LoVo (cell line): ENCODE measurements around the gene EFHB.
"Not testable (repeated sequence)": the region's sequence is repeated elsewhere in the genome, so short reads cannot be mapped to it uniquely, and the experiment has no call there.

Experiments used
- DNase-seq: peaks from one replicate; pipeline ENCODE4 v3.0.0-alpha.2; 2016; ENCODE audit warnings: low spot score

EFHB gene, protein sequence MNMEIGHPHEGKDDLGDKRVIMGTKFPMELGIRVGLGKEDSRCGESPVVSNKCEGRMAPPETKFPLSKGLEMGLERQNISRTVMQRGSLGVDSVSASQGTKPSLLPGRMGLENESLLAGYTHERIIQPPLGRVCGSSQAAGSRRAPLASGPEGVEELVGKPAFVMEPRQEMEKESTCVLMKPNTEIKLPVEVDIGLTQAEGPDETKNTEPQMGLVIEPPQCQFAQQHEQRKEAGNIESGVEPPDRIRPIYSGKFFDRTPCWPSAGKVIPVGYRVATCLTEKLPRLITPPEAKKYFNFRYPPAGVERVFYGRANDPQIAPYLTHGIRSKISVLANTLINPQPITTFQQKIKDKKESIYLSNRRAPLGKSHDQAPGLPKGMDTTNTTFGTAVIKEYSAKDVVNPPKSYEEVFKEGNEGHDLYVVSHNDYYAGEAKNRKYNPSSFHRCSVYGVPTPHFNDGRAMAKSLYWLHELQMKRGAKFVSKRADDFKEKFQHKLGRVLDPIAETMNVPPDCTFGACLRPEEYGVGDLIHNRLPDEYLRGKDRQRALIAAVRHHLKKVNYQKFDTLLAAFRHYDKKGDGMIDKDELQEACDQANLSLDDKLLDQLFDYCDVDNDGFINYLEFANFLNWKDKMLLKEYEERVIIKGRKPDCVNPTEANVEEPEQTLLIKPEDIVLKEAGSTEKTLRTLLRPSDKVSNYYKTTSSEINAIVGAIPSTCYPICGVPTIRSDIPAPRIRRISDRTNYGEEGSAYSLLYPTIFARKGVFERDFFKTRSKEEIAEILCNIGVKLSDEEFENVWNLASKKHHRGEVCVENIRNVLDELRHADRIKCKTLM

DNA sequence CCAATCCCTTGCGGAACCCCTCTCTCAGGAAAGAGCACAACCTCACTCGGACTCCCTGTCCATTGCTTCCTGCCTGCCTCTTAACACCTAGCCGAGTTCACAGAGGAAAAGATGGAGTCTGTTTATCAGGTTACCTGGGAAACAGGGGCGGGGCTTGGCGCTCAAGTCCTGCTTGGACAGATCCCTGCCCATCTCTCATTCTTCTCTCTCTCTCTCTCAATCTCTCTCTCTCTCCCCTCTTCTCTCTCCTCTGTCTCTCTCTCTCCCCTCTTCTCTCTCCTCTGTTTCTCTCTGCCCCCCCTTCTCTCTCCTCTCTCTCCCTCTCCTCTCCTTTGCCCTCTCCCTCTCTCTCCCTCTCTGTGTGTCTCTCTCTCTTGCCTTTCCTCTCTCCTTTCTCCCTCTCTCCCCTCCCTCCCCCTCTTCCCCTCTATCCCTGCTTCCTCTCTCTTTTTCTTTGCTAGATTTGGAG lies at the start of gene EFHB:
TSS of gene EFHB (minus strand) at position 120 of the 469 bp plus-strand sequence. CDS start 199 bp downstream, outside the sequence.
- peak; percentile 30 for DNase-seq

DNA sequence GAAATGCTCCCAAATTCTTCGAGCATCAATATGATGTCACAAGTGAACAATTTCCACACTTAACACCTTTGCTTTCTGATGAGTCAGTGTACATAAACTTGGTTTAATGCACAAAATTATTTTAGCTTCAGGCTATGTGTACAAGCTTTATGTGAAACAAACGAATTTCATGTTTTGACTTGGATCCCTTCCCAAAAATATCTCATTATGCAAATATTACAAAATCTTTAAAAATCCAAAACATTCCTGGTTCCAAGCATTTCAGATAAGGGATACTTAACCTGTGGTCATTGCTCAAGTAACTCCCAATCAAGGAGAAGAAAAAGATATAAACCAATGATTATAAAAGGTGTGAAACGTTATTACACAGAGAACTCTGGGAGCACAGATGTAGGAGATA lies 38.0 kb upstream of the EFHB start:
- DNase-seq = no peak

DNA sequence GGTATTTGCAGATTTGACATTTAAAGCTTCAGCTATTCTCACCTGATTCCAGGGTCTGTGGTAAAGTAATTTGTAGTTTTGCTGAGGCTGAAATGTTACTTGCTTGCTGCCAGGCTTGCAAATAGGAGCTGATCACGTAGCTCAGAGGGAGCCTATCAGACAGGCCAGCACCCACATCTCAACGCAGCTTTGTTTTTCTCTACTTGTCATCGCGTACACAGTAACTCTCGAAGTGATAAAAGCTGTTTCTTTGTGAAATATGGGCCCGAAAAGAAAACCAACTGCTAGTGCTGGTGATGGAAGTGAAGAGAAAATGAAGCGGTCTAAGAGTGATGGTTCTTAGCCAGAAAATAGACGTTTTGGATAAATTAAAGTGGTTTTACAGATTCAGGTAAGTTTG lies 36.3 kb upstream of the EFHB start:
- DNase-seq = no peak

DNA sequence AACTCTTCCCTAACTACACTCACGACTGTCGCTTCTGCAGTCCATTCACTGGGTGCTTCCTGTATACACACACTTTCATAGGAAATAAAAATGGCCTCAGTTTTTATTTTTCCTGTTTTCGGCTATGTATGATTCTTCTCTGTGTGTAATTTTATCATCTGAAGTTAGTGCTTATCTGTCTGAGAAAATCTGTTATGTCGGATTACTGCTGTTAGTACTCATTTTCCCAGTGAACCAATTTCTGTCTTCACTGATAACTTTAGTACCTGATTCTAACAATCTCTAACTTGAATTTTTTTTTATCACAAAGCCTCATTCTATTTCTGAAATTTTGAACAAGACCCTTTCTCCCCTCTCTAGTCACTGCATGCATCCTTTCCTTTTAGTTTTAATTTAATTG lies 33.8 kb upstream of the EFHB start:
- DNase-seq = no peak

DNA sequence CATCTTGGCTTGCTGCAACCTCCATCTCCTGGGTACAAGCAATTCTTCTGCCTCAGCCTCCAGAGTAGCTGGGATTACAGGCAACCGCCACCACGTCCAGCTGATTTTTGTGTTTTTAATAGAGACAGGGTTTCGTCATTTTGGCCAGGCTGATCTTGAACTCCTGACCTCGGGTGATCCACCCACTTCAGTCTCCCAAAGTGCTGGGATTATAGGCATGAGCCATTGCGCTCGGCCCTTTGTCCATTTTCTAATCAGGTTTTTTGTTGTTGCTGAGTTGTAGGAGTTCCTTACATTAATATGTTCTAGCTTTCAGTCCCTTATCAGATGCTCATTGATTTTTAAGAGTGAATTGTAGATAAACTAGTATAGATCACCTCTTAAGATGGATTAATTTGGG lies 33.2 kb upstream of the EFHB start:
- DNase-seq = no peak

DNA sequence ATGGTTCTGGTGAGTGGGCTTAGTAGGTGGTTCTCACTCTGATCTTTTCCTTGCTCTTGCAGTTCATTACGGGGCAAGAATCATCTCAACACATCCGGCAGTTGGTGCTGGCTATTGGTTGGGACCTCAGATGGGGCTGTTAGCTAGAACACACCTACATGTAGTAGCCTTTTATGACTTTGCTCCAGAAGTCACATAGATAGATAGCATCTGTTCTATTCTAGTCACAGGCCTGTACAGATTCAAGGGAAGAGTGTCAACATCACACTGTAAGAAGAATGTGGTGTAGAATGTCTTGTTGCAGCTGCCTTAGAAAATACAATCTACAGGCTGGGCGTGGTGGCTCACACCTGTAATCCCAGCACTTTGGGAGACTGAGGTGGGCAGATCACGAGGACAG lies 27.9 kb upstream of the EFHB start:
- DNase-seq = no peak

DNA sequence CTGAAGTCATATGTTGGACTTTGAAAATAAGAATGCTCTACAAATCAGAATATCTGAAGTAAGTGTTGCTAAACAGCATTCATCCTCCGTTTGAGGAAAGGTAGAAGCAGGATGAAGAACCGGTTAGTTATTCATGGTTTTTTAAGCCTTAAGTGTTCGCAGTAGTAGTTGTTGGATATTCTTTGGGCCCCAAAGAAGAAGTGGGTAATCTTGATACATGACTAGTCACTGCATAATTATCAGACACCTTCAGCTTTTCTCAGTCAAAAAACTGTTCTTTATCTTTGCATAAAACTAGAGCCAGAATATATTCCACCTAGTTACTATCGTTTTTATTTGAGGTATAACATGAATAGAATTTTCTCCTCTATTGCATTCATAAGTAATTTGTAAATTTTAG lies 26.7 kb upstream of the EFHB start:
- no peak for DNase-seq

DNA sequence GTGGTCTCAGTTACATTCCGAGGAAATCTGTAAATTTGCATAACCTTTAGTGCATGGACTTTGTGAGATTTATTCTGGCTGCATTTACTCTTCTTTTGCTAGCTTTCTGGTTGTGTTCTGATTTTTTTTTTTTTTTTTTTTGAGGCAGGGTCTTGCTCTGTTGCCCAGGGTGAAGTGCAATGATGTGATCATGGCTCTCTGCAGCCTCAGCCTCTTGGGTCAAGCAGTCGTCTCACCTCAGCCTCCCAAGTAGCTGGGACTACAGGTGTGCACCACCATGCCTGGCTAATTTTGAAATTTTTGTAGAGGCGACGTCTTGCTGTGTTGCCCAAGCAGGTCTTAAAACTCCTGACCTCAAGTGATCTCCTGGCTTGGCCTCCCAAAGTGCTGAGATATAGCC lies 25.5 kb upstream of the EFHB start:
- DNase-seq = no peak

DNA sequence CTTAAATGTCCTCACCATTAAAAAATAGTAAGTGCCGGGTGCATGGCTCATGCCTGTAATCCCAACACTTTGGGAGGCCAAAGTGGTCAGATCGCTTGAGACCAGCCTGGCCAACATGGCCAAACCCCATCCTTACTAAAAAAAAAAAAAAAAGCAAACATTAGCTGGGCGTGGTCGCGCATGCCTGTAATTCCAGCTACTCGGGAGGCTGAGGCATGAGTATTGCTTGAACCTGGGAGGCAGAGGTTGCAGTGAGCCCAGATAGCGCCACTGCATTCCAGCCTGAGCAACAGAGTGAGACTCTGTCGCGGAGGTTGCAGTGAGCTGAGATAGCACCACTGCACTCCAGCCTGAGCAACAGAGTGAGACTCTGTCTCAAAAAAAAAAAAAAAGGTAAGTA lies 23.3 kb upstream of the EFHB start:
- DNase-seq = not testable (repeated sequence)

DNA sequence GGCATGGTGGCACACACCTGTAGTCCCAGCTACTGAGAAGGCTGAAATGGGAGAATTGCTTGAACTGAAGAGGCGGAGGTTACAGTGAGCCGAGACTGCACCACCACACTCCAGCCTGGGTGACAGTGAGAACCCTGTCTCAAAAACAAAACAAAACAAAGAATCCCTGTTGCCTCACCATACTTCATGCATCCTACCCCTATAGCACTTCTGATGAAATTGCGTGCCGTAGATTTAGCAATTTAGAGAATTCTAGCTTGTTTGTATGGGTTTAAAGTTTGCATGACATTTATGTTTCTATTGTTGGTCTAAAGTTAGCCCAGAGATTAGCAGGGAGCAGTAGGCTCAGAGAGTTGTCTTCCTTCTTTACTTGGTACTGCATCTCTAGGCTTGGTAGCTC lies 20.7 kb upstream of the EFHB start:
- DNase-seq = no peak

DNA sequence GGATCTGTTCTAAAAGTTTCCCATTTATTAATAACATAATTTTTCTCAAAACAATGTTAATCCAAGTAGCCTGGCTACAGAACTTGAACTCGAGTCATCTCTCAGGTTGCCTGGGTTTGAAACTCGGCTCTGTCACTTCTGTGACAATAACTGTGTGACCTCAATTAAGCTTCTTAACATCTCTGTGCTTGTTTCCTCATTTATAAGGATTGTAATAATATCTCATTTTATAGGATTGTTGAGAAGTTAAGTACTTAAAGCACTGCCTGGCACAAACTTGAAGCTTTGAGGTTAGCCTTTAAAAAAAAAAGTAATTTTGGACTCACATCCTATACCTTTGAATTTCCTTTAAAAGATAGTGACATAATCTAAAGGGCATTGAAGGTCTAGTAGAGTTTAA lies 16.3 kb upstream of the EFHB start:
- DNase-seq = no peak

DNA sequence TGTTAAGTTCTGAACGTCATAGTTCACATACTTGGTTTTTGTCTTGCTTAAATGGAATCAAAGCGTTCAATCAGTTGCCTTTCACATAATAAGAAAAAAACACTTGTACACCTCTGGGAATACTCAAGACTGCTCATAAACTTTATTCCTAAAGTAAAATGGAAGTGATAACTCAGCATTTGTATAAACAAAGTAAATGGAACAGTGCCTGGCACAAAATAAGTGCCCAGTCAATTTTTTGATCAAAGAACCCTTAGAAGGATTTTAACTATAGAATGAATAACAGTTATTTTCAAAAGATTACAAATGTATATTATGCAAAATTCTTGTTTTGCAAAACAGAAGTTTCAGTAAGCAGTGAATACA lies 14.2 kb upstream of the EFHB start:
- DNase-seq = no peak

DNA sequence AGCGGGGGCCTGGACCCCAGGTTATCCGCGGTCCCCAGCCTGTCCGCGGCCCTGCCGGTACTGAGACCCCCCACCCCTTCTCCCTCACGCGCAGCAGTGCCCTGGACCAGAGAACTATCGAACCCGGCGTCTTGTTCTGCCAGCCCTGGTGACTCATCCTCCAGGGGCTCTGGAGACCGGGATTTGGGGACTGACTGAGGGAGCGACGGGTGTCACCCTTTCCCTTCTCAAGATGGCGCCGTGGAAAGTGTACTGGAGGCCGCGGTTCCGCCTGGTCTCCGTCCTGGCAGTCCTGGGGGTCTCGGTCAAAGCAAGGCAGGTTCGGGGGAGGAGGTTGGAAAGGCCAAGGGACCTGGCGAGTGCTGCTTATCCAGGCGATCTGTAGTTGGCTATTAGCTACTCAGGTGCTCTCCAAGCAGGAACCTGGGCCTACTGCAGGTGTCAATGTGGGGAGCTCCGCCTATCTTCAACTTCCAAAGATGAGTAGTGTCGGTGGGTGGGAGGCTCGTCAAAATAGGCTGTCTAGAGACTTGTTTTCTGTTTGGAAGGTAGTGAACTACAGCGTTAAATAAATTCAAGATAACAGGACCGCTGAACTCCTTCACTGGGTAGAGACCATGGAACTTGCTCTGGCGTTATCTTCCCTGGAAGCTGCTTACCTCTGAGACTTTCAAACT lies 13.7 kb upstream of the EFHB start:
- DNase-seq = peak; percentile 60

DNA sequence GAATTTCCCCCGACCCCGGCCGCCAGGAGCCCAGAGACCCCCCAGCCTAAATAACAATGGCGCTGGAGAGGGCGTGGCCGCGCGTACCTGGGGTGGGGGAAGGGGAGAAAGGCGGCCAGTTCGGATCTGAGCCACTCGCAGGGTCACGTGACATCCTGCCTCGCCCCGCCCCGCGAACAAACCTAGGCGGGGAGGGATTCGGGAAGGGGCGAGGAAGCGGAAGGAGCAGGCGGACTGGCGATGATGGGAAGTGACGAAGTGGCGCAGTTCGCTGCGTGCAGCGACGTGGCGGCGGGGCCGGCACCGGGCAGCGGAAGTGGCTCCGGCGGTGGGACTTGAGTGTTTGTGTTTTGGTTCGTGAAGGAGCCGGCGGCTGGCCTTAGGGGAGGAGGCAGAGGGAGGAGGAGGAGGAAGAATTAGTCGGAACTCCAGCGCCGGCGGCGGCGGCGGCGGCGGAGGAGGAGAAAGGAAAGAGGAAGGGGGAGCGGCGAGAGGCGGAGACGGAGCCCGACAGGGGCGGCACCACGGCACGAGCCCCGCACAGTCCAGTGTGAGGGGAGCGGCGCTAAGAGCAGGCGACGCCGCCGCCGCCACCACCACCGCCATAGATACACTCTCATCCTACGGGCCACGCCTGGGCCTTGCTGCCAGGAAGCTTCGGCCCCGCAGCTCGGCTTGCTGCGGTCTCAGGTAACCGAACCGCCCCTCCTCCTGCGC lies 13.0 kb upstream of the EFHB start, which contains the start of gene RAB5A:
TSS of gene RAB5A (plus strand) at position 266 of the 717 bp plus-strand sequence. CDS start 3,802 bp downstream, outside the sequence.
- peak; percentile 96 for DNase-seq

DNA sequence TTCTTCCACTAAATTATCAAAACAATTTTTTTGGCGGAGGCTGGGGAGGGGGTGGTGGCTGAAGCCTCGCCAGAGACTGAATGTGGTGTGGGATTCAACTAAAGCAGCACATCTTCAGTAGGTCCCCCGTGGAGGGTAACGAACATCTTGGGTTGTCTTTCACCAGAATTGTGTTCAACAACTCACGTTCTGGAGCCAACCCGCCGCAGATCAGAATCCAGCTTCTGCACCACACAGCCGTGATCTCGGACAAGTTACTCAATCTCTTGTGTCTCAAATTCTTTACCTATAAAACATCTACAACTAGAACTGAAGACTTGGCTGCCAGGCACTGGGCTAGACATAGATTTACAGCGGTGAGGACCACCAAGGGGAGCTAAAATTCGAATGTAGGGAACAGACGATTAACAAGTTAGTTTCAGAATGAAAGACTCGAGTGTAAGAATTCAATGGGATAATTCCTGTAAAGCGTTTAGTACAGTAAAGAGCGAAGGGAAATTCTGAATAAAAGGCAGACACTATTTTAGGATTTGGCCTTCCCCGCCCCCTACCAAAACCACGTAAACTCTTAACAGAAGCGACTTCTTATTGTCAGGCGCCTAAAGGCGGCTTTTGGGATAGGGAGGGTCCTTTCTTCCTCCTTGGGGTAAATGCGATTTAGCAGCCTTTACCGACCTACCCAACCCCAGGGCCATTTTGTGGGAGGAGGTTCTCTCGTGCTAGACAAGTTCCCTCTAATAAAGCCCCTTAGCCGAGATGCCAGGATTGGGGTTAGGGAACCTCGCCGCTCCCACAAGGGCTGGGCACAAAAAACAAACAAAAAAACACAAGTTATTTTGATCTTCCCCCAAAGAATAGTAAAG lies 12.2 kb upstream of the EFHB start:
- peak; percentile 14 for DNase-seq

DNA sequence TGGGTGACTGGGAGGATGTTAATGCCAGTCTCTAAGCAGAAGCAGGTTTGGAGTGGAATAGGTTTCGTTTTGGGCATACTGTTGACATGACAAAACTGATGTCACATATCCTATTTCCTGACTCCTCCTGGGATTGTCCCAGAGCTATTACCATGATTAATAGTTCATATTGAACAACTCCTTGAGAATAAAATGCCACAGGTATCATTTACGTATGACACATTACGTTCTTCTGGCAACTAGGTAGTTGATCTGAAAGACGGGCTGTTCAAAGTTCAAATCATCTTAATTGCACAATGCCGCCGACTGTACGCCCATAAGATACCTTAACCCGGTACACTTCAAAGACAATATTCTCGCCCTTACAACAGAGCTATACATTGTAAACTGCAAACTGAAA lies 11.5 kb upstream of the EFHB start:
- peak; percentile 74 for DNase-seq

DNA sequence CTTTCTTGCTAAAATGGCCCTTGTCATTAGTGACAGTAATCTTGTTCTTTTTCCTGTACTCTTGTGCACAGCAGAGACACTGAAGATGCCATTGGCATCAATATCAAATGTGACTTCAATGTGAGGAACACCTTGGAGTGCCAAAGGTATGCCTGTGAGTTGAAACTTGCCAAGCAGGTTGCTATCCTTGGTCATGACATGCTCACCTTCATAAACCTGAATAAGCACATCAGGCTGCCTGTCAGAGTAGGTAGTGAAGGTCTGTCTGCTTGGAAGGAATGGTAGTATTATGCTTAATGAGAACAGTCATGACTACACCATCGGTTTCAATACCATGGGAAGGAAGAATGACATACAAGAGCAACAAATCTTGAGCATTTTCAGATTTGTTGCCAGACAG lies 6.6 kb upstream of the EFHB start:
- no peak for DNase-seq

DNA sequence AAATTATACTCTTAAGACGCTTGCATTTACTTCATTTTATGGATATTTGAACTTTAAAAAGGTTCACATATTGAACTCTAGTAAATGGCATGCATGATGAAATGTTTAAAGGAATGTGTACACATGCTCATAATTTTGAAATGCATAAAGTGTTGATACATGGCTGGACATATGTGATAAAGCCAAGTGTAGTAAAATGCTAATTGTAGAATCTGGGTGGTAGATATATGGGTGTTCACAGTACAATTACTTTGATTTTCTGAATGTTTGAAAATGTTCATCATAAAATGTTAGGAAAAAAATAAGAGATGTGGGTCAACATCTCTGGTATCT lies 4.2 kb upstream of the EFHB start:
- no peak for DNase-seq

DNA sequence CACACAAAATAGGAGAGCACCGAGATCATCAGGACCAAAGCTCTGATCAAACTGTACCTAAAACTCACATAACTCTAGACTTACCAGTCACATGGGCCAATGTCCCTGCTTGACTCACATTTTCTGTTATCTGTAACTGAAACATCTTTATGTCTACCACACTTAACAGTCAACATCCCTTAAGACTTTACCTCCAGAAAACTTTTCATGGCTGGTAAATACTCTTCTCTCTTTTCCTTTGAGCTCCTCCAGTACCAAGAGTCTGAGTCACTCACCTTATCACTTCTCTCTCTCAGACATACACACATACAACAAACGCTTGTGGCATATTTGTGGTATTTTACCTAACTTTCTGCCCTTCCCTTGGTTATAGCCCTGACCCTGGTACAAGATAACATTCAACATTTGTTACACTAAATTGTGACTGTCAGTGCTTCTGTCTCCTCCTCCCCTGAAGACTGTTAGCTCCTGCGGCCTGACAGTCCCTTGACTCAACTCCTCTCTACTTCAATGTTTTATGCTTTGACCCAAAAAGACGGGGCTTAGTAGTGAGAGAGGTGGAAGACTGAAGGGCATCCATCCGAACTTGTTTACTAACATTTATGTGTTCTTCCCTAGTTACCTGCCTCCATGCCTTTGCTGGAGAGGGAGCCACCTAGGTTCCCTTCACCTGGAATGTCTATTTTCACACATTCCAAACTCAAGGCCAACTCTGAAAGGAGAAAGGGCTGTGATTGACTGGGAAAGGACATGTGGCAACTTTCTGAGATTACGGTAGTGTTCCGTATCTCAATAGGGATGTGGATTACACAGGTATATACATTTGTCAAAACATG lies 3.7 kb upstream of the EFHB start:
- peak; percentile 14 for DNase-seq

DNA sequence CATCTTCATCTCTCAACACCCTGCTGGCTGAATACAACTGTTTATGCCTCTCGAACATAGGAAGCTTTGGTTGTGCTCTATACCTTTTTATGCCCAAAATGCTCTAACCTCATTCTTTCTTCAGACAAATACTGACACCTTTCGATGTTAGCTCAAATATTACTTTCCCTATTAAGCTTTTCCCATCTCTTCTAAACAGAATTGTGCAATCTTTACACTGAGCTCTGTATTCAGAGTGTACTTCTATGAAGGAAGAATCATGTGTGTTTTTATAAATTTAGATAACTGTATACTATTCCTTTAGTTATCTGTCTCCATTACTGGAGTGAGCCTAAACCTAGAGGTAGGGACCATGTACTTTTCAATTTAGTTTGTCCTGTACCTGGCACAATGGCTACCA lies 1.6 kb downstream of the EFHB start:
- DNase-seq = no peak
